Peyer's patch (tissue), 4 donors: ENCODE measurements around the gene PGS1. TPM values are rescaled to one million over a fixed set of nuclear protein-coding genes. Genes with fewer than 3 reads are reported as not detected.

Experiments
- DNase-seq, 3 donors: peaks; one replicate each; pipeline ENCODE4 v3.0.0-alpha.2; 2017 to 2019
- H3K27ac ChIP-seq, 4 donors: fragments of 200-600 bp; sonication (generic); one replicate each; pipeline ENCODE4 v1.5.1; 2016 to 2019
- H3K27me3 ChIP-seq, 2 donors: fragments of 200-600 bp; sonication (generic); one replicate each; pipeline ENCODE4 v1.5.1; 2019
- H3K36me3 ChIP-seq, 3 donors: fragments of 200-600 bp; sonication (generic); one replicate each; pipeline ENCODE4 v1.5.1; 2016 to 2019
- H3K4me1 ChIP-seq, 4 donors: fragments of 200-600 bp; sonication (generic); one replicate each; pipeline ENCODE4 v1.5.1; 2016 to 2019
- H3K4me3 ChIP-seq, 4 donors: fragments of 200-600 bp; sonication (generic); 1 replicate in 3 of 4; 2 replicates in 1 of 4; pipeline ENCODE4 v1.5.1; 2016 to 2019; ENCODE audit warnings: mild to moderate bottlenecking in 1 of 4
- H3K9me3 ChIP-seq, 4 donors: fragments of 200-600 bp; sonication (generic); one replicate each; pipeline ENCODE4 v1.5.1; 2016 to 2019; ENCODE audit warnings: mild to moderate bottlenecking in 1 of 4
- POLR2A ChIP-seq, 2 donors: fragments of 450-650 bp; IDR thresholded peaks; one replicate each; pipeline ENCODE4 v1.5.1; 2017; ENCODE audit warnings: antibody characterized with exemption in 2 of 2, mild to moderate bottlenecking in 2 of 2, moderate library complexity in 2 of 2
- total RNA-seq, 4 donors: library from RNA; depleted of rRNA; stranded (reverse); fragments of >200 nt; gene quantifications; one replicate each; pipeline ENCODE4 v1.1.0, GENCODE V29; 2016
- TF ChIP-seq, protein P1 (sequence below), 6 experiments: fragments of 450-650 bp in 4 of 6; fragments of 200-600 bp in 2 of 6; sonication (generic) in 1 of 6; IDR thresholded peaks; one replicate each; pipeline ENCODE4 v1.5.1; 2017 to 2019; ENCODE audit warnings: antibody characterized with exemption in 6 of 6, mild to moderate bottlenecking in 3 of 6, moderate library complexity in 1 of 6

The PGS1 gene
- total RNA-seq, 4 donors from 2014 or later: 32.4 to 149 (median 116) TPM

DNA sequence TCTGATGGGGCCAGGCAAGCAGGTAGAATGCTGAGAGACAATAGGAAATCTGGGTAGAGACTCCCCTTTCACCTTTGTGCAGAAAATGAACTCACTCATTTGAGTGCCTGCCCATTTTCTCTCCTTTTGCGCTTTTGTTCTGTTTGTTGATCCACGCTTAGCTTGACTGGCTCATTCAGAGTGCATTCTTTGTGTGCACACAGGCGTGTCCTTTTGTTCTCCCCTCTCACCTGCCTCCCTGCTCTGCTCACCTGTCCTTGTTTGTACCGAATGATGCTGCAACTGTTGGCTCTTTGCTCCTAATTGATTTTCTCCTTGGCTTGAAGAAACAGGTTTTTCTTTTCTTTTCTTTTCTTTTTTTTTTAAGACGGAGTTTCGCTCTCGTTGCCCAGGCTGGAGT lies 15.8 kb downstream of the PGS1 start:
- Histone ChIP-seq H3K27ac (no peak overlapping the region), H3K9me3 (no peaks in the 10 kb centered on the region), H3K4me1 (peaks cover 0 to 10% (median 0%) of the 10 kb centered on the region in 4 donors), H3K4me3 (no peak overlapping the region), H3K27me3 (no peaks in the 10 kb centered on the region), H3K36me3 (peaks cover 0 to 62% (median 0%) of the 10 kb centered on the region in 3 donors)
- DNase-seq: no peak
- no peak for TF ChIP-seq POLR2A (IDR thresholded peaks at IDR 0.05)
- TF ChIP-seq, protein P1, sequence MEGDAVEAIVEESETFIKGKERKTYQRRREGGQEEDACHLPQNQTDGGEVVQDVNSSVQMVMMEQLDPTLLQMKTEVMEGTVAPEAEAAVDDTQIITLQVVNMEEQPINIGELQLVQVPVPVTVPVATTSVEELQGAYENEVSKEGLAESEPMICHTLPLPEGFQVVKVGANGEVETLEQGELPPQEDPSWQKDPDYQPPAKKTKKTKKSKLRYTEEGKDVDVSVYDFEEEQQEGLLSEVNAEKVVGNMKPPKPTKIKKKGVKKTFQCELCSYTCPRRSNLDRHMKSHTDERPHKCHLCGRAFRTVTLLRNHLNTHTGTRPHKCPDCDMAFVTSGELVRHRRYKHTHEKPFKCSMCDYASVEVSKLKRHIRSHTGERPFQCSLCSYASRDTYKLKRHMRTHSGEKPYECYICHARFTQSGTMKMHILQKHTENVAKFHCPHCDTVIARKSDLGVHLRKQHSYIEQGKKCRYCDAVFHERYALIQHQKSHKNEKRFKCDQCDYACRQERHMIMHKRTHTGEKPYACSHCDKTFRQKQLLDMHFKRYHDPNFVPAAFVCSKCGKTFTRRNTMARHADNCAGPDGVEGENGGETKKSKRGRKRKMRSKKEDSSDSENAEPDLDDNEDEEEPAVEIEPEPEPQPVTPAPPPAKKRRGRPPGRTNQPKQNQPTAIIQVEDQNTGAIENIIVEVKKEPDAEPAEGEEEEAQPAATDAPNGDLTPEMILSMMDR (IDR thresholded peaks at IDR 0.05): no peak

- Histone ChIP-seq H3K9me3 (no peaks in the 10 kb centered on the region), H3K27ac (no peak overlapping the region), H3K4me1 (peaks cover 0 to under 1% (median 0%) of the 10 kb centered on the region in 4 donors), H3K27me3 (no peaks in the 10 kb centered on the region), H3K4me3 (no peak overlapping the region), H3K36me3 (peaks cover 0 to 71% (median 0%) of the 10 kb centered on the region in 3 donors)
- TF ChIP-seq, protein P1 (IDR thresholded peaks at IDR 0.05): no peak
- TF ChIP-seq POLR2A (IDR thresholded peaks at IDR 0.05): no peak
- no peak for DNase-seq
Measured at GRCh38 chr17:78395155-78395554, 16.7 kb downstream of the PGS1 start.

- TF ChIP-seq, protein P1 (IDR thresholded peaks at IDR 0.05): no peak
- no peak for TF ChIP-seq POLR2A (IDR thresholded peaks at IDR 0.05)
- Histone ChIP-seq H3K36me3 (peaks cover 0 to 87% (median 0%) of the 10 kb centered on the region in 3 donors), H3K4me1 (no peaks in the 10 kb centered on the region), H3K27me3 (no peaks in the 10 kb centered on the region), H3K9me3 (no peaks in the 10 kb centered on the region), H3K27ac (peak overlapping the region in 2 of 4 donors; percentile 31 to 32), H3K4me3 (no peak overlapping the region)
- no peak for DNase-seq
Measured at GRCh38 chr17:78396441-78397337, 18.2 kb downstream of the PGS1 start.

DNA sequence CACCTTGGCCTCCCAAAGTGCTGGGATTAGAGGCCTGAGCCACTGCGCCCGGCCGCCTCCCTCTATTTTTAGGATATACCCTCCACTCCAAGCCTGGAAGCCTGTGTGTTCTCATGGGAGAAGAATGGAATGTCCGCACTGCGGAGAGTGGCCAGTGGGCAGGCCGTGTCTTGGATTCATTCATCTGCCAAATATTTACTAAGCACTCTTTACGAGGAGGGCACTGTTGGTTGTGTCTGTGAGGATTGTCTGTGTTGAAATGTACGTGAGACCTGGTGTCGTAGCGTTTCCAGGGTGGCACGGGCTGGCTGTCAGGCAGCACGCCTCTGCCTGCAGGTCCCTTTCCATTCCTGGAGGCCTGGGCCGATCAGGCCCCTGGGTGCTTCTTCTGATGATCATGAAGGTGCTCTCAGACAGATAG lies 19.2 kb downstream of the PGS1 start:
- TF ChIP-seq, protein P1 (IDR thresholded peaks at IDR 0.05): no peak
- no peak for TF ChIP-seq POLR2A (IDR thresholded peaks at IDR 0.05)
- H3K36me3 ChIP-seq: peaks cover 0 to 93% (median 0%) of the 10 kb centered on the region in 3 donors
- peak overlapping the region in 1 of 4 donors; percentile 31 for H3K27ac ChIP-seq
- no peaks in the 10 kb centered on the region for H3K4me1 ChIP-seq
- DNase-seq: no peak
- H3K27me3 ChIP-seq: no peaks in the 10 kb centered on the region
- H3K9me3 ChIP-seq: no peaks in the 10 kb centered on the region
- H3K4me3 ChIP-seq: no peak overlapping the region

DNA sequence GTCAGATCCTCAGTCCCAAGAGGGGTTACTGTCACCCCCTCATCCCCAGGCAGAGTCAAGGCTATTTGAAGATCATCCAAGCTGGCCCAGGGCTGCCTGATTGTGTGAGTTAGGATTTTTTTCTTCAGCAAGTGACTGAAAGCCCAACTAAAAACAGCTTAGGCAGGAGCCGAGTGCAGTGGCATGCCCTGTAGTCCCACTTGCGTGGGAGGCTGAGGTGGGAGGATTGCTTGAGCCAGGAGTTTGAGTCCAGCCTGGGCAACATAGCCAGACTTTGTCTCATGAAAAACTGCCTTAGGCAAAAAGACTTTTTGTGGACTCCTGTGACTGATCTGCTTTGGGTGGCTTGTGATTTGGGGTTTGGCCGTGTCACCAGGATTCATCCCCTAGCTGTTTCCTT lies 19.9 kb downstream of the PGS1 start:
- H3K9me3 ChIP-seq: no peaks in the 10 kb centered on the region
- DNase-seq: no peak
- no peaks in the 10 kb centered on the region for H3K27me3 ChIP-seq
- no peak overlapping the region for H3K27ac ChIP-seq
- no peak overlapping the region for H3K4me3 ChIP-seq
- peaks cover 0 to 94% (median 0%) of the 10 kb centered on the region in 3 donors for H3K36me3 ChIP-seq
- no peak for TF ChIP-seq POLR2A (IDR thresholded peaks at IDR 0.05)
- TF ChIP-seq, protein P1 (IDR thresholded peaks at IDR 0.05): no peak
- H3K4me1 ChIP-seq: no peaks in the 10 kb centered on the region
